ENCODE data around the gene TNFRSF6B.

TNFRSF6B gene

DNA sequence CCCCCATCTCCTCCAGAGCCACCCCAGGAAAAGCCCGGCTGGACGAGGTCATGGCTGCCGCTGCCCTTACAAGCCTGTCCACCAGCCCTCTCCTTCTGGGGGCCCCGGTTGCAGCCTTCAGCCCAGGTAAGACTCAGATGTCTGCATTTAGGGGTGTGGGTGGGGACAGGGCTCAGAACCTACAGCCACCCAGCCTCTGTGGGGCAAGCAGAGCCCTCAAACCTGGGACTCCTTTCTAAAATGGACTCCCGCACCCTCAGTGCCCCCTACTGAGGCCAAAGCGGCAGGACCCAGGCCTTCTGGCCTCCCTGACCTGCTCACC, 44.9 kb downstream of the TNFRSF6B start:
- Histone ChIP-seq H3K9me3 (ENCODE audit: severe bottlenecking) (no peaks in the 10 kb centered on the region), H3K4me3 (ENCODE audit: severe bottlenecking) (peak overlapping the region; percentile 79), H3K27me3 (ENCODE audit: insufficient read depth, poor library complexity, severe bottlenecking) (no peaks in the 10 kb centered on the region), H3K27ac (ENCODE audit: poor library complexity, severe bottlenecking) (peak overlapping the region; percentile 96), H3K4me1 (ENCODE audit: insufficient read depth, poor library complexity, severe bottlenecking) (peaks cover 4% of the 10 kb centered on the region), H3K36me3 (ENCODE audit: low read depth) (peaks cover 31% of the 10 kb centered on the region)
- TF ChIP-seq, protein P1, sequence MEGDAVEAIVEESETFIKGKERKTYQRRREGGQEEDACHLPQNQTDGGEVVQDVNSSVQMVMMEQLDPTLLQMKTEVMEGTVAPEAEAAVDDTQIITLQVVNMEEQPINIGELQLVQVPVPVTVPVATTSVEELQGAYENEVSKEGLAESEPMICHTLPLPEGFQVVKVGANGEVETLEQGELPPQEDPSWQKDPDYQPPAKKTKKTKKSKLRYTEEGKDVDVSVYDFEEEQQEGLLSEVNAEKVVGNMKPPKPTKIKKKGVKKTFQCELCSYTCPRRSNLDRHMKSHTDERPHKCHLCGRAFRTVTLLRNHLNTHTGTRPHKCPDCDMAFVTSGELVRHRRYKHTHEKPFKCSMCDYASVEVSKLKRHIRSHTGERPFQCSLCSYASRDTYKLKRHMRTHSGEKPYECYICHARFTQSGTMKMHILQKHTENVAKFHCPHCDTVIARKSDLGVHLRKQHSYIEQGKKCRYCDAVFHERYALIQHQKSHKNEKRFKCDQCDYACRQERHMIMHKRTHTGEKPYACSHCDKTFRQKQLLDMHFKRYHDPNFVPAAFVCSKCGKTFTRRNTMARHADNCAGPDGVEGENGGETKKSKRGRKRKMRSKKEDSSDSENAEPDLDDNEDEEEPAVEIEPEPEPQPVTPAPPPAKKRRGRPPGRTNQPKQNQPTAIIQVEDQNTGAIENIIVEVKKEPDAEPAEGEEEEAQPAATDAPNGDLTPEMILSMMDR (IDR thresholded peaks at IDR 0.05; ENCODE audit: poor library complexity, severe bottlenecking) = no peak
- ATAC-seq (ENCODE audit: low read depth) (no peak), DNase-seq (ENCODE audit: low spot score) (no peak)

DNA sequence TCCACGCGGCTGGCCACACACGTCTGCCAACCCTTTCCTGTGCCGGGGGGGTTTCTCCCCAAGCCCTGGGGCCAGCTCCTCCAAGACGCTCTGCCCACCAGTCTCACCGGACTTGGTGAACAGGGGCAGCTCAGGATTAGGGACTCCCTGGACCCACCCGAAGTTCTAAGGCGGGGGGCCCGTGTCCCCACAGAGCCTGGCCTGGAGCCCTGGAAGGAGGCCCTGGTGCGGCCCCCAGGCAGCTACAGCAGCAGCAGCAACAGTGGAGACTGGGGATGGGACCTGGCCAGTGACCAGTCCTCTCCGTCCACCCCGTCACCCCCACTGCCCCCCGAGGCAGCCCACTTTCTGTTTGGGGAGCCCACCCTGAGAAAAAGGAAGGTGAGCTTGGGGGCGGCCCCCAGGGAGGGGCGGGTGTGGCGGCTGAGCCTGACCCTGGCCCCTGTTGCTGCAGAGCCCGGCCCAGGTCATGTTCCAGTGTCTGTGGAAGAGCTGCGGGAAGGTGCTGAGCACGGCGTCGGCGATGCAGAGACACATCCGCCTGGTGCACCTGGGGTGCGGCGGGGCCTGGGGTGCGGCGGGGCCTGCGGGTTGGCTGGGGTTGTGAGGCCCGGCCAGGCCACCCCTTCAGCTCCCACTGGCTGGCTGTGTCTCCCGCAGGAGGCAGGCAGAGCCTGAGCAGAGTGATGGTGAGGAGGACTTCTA, 45.4 kb downstream of the TNFRSF6B start:
- Histone ChIP-seq H3K4me3 (ENCODE audit: severe bottlenecking) (peak overlapping the region; percentile 79), H3K27ac (ENCODE audit: poor library complexity, severe bottlenecking) (peak overlapping the region; percentile 96), H3K4me1 (ENCODE audit: insufficient read depth, poor library complexity, severe bottlenecking) (peaks cover 4% of the 10 kb centered on the region), H3K27me3 (ENCODE audit: insufficient read depth, poor library complexity, severe bottlenecking) (no peaks in the 10 kb centered on the region), H3K9me3 (ENCODE audit: severe bottlenecking) (no peaks in the 10 kb centered on the region), H3K36me3 (ENCODE audit: low read depth) (peaks cover 31% of the 10 kb centered on the region)
- DNase-seq (ENCODE audit: low spot score) (peak; percentile 89), ATAC-seq (ENCODE audit: low read depth) (no peak)
- TF ChIP-seq, protein P1 (IDR thresholded peaks at IDR 0.05; ENCODE audit: poor library complexity, severe bottlenecking) = no peak

DNA sequence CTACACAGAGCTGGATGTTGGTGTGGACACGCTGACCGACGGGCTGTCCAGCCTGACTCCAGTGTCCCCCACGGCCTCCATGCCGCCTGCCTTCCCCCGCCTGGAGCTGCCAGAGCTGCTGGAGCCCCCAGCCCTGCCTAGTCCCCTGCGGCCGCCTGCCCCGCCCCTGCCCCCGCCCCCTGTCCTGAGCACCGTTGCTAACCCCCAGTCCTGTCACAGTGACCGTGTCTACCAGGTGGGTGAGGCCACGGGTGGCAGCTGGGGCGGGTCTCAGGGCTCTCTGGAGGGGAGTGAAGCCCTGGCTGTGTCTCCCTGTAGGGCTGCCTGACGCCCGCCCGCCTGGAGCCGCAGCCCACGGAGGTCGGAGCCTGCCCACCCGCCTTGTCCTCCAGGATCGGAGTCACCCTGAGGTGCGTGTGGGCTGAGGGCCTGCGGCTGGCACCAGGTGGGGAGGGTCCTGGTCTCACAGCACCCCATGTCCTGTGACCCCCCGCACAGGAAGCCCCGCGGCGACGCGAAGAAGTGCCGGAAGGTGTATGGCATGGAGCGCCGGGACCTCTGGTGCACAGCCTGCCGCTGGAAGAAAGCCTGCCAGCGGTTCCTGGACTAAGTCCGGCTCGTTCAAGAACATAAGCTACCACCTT, 46.1 kb downstream of the TNFRSF6B start:
- Histone ChIP-seq H3K4me1 (ENCODE audit: insufficient read depth, poor library complexity, severe bottlenecking) (peaks cover 4% of the 10 kb centered on the region), H3K4me3 (ENCODE audit: severe bottlenecking) (no peak overlapping the region), H3K36me3 (ENCODE audit: low read depth) (peaks cover 31% of the 10 kb centered on the region), H3K9me3 (ENCODE audit: severe bottlenecking) (no peaks in the 10 kb centered on the region), H3K27me3 (ENCODE audit: insufficient read depth, poor library complexity, severe bottlenecking) (no peaks in the 10 kb centered on the region), H3K27ac (ENCODE audit: poor library complexity, severe bottlenecking) (no peak overlapping the region)
- ATAC-seq (ENCODE audit: low read depth) (no peak), DNase-seq (ENCODE audit: low spot score) (no peak)
- TF ChIP-seq, protein P1 (IDR thresholded peaks at IDR 0.05; ENCODE audit: poor library complexity, severe bottlenecking) = no peak

DNA sequence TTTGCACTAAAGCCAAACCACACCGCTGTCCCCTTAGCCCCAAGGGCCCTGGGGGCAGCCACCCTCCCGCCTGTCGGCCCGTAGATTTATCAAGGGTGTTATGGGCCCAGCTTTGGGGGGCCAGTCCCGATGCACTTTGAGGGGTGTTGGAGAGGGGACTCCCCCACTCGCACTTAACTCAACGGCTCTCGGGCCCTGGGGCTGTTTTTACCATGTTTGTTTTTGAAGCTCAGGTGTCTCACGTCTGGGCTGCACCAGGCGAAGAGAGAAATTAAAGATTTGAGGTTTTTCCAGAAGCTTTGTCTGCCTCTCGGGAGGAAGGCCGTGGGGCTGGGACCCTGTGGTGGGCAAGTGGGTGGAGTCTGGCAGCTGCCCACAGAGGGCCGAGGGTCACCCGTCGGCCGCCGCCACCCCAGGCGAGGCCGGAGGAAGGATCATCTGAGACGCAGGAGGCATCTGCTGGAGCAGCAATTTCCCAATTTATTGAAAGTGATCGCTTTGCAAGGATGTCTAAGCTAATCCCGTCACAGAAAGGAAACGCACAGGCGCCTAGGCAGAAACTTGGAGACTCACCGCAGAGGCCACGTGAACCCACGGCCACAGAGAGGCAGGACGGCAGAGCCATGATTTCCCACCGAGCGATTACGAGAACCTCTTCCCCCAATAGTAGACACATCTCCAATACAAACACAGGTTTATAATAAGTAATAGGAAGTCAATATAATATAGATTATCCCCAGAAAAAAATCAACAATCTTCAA, 46.9 kb downstream of the TNFRSF6B start:
- Histone ChIP-seq H3K27me3 (ENCODE audit: insufficient read depth, poor library complexity, severe bottlenecking) (no peaks in the 10 kb centered on the region), H3K27ac (ENCODE audit: poor library complexity, severe bottlenecking) (no peak overlapping the region), H3K4me1 (ENCODE audit: insufficient read depth, poor library complexity, severe bottlenecking) (peaks cover 4% of the 10 kb centered on the region), H3K9me3 (ENCODE audit: severe bottlenecking) (no peaks in the 10 kb centered on the region), H3K4me3 (ENCODE audit: severe bottlenecking) (no peak overlapping the region), H3K36me3 (ENCODE audit: low read depth) (peaks cover 31% of the 10 kb centered on the region)
- DNase-seq (ENCODE audit: low spot score) = peak; percentile 76
- TF ChIP-seq, protein P1 (IDR thresholded peaks at IDR 0.05; ENCODE audit: poor library complexity, severe bottlenecking) = no peak
- ATAC-seq (ENCODE audit: low read depth) = no peak
